ENCODE measurements around the gene HINT1.

HINT1 gene

GRCh38 chr5:131109540-131110255, 55.4 kb downstream of the HINT1 start:
- DNase-seq (ENCODE audit: low read depth in 2 of 2), result no peak

All from activated CD8-positive, alpha-beta memory T cell treated with anti-CD3 and anti-CD28 coated beads for 4 hours (primary cell).